ENCODE data around the gene KCTD18. TPM values are rescaled to one million over a fixed set of nuclear protein-coding genes. Genes with fewer than 3 reads are reported as not detected.

KCTD18 gene
- total RNA-seq, 1 donor from 2014 or later, result 18.5 TPM

- ChIA-PET POLR2A (interaction anchor here (1.4 kb wide), 1 partner anchor 16 kb away, joined by 4 read pairs; no protein-coding TSS in a partner anchor), CTCF (no interaction called here)
- Mint-ChIP-seq H3K27me3 (peaks cover 5% of the 10 kb centered on the region), H3K36me3 (ENCODE audit: low read depth) (peaks cover 2% of the 10 kb centered on the region), H3K27ac (no peak overlapping the region), H3K4me1 (peaks cover 14% of the 10 kb centered on the region), H3K4me3 (no peak overlapping the region), H3K9me3 (no peaks in the 10 kb centered on the region)
- intact Hi-C loops (cut with micrococcal nuclease), result loop anchor here (10.0 kb wide), 1 partner anchor 1121 kb away; the partner anchor contains the start of gene TMEM237
- no peak for DNase-seq
- TF ChIP-seq, protein P1, sequence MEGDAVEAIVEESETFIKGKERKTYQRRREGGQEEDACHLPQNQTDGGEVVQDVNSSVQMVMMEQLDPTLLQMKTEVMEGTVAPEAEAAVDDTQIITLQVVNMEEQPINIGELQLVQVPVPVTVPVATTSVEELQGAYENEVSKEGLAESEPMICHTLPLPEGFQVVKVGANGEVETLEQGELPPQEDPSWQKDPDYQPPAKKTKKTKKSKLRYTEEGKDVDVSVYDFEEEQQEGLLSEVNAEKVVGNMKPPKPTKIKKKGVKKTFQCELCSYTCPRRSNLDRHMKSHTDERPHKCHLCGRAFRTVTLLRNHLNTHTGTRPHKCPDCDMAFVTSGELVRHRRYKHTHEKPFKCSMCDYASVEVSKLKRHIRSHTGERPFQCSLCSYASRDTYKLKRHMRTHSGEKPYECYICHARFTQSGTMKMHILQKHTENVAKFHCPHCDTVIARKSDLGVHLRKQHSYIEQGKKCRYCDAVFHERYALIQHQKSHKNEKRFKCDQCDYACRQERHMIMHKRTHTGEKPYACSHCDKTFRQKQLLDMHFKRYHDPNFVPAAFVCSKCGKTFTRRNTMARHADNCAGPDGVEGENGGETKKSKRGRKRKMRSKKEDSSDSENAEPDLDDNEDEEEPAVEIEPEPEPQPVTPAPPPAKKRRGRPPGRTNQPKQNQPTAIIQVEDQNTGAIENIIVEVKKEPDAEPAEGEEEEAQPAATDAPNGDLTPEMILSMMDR (IDR thresholded peaks at IDR 0.05), result no peak
- no peak for ATAC-seq (ENCODE audit: low read depth)
Measured at GRCh38 chr2:200523604-200524003, 13.7 kb upstream of the KCTD18 start.

DNA sequence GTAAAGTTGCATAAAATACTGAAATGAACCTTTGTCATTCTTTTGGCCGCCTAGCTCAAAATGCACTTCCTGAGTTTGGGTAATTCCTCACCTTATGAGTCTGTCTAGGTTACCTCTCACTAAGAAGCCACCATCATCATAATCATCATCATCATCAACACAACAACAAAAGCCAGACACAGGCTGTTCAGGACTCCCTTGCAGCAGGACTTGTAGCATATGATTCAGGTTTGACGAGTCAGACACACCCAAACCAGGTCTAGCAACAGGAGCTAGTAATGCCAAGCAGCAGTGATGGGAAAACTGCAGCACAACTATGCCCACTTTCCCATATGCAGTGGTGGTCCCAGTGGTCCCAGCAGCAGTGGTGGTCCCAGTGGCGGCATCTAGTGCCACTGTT is 13.3 kb upstream of the KCTD18 start:
- intact Hi-C loops (cut with micrococcal nuclease), result loop anchor here (10.0 kb wide), 1 partner anchor 1122 kb away; the partner anchor contains the start of gene TMEM237
- ATAC-seq (ENCODE audit: low read depth) (no peak), DNase-seq (no peak)
- POLR2A ChIA-PET, result no interaction called here
- Mint-ChIP-seq H3K4me3 (no peak overlapping the region), H3K27me3 (peaks cover 5% of the 10 kb centered on the region), H3K36me3 (ENCODE audit: low read depth) (peaks cover 2% of the 10 kb centered on the region), H3K27ac (no peak overlapping the region), H3K4me1 (peaks cover 14% of the 10 kb centered on the region), H3K9me3 (peaks cover under 1% of the 10 kb centered on the region)
- CTCF ChIA-PET, result no interaction called here
- TF ChIP-seq, protein P1 (IDR thresholded peaks at IDR 0.05), result no peak

DNA sequence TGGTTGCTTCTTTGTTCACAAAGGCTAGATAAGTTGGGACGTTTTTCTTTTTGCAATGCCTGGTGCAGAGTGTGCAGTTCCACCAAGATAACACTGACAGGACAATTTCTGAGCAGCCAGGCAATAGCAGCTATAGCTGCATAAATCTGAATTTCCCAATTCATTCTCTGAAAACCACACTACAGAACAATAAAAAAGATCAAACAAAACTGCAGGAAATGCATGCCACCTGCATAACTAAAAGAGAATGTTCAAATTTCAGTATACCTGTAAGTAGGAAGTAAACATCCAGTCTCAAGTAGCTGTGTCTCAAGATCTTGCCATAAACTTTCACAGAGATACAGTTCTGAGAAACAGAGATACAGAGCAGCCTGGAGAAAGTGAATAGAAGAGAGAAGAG is 5.3 kb upstream of the KCTD18 start:
- POLR2A ChIA-PET, result no interaction called here
- TF ChIP-seq, protein P1 (IDR thresholded peaks at IDR 0.05), result no peak
- peaks cover 9% of the 10 kb centered on the region for H3K9me3 Mint-ChIP-seq
- CTCF ChIA-PET, result no interaction called here
- H3K4me3 Mint-ChIP-seq, result no peak overlapping the region
- DNase-seq (no peak), ATAC-seq (ENCODE audit: low read depth) (no peak)
- peaks cover 12% of the 10 kb centered on the region for H3K27me3 Mint-ChIP-seq
- intact Hi-C loops (cut with micrococcal nuclease), result no loop called here
- no peaks in the 10 kb centered on the region for H3K36me3 Mint-ChIP-seq (ENCODE audit: low read depth)
- H3K4me1 Mint-ChIP-seq, result peaks cover 6% of the 10 kb centered on the region
- no peak overlapping the region for H3K27ac Mint-ChIP-seq

DNA sequence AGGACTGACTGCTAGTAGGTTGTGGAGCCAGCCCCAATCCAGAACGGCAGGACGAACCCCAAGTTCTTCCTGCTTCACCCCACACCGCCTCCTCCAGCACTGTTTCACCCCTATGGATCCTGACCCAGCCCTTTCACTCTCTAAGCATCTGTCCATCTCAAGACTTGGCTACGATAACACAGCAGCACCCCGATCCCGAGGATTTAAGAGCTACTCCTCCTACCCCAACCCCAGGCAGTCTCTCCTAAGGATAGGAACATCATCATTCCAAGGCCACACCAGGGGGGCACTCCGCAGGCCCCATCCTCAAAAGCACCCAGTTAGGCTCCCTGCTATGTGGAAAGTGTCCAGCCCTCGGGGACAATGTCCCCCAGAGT is 645 bp downstream of the KCTD18 start:
- Mint-ChIP-seq H3K36me3 (ENCODE audit: low read depth) (peaks cover 18% of the 10 kb centered on the region), H3K27me3 (no peaks in the 10 kb centered on the region), H3K27ac (peak overlapping the region; percentile 88), H3K9me3 (no peaks in the 10 kb centered on the region), H3K4me3 (peak overlapping the region; percentile 90), H3K4me1 (peaks cover 27% of the 10 kb centered on the region)
- CTCF ChIA-PET, result interaction anchor here (0.6 to 2.9 kb wide), 5 partner anchors 13 to 60 kb away, joined by 3 to 14 read pairs (median 4); partner anchors contain the start of gene SGO2
- TF ChIP-seq, protein P1 (IDR thresholded peaks at IDR 0.05), result no peak
- intact Hi-C loops (cut with micrococcal nuclease), result loop anchor here (5.0 kb wide), 1 partner anchor 303 kb away; the partner anchor contains the start of gene BZW1
- POLR2A ChIA-PET, result interaction anchor here (1.1 to 2.5 kb wide), 6 partner anchors 13 to 554 kb away, joined by 4 to 21 read pairs (median 6); partner anchors contain the start of genes BZW1, CLK1, MAIP1 and SGO2
- ATAC-seq (ENCODE audit: low read depth) (no peak), DNase-seq (no peak)

DNA sequence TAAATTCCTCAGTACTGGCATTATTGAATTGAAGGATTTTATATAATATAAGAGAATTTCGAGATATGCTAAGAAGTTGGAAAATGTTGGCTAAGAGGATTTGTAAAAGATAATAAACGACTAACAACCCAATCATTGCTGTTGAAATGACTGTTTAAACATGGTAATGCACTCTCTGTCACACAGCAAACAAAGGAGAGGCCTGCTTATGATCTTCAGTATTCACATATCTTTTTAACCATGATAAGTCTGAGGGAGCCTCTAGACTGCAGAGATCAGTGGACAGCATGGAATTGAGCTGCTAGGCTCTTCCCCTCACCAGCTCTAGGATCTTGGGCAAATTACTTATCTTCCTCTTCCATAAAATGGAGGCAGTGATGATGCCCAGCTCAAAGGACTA is 2.7 kb downstream of the KCTD18 start:
- no peak overlapping the region for H3K27ac Mint-ChIP-seq
- TF ChIP-seq, protein P1 (IDR thresholded peaks at IDR 0.05), result no peak

More for the DNA sequence above, 2.7 kb downstream of the KCTD18 start:
- Mint-ChIP-seq H3K4me1 (peaks cover 27% of the 10 kb centered on the region), H3K36me3 (ENCODE audit: low read depth) (peaks cover 32% of the 10 kb centered on the region), H3K27me3 (no peaks in the 10 kb centered on the region), H3K4me3 (no peak overlapping the region), H3K9me3 (no peaks in the 10 kb centered on the region)
- intact Hi-C loops (cut with micrococcal nuclease), result loop anchor here (5.0 kb wide), 1 partner anchor 305 kb away; the partner anchor contains the start of gene BZW1
- no peak for DNase-seq
- ATAC-seq (ENCODE audit: low read depth), result no peak
- CTCF ChIA-PET, result interaction anchor here (1.2 kb wide), 1 partner anchor 18 kb away, joined by 3 read pairs; no protein-coding TSS in a partner anchor
- POLR2A ChIA-PET, result interaction anchor here (1.0 kb wide), 1 partner anchor 17 kb away, joined by 4 read pairs; no protein-coding TSS in a partner anchor

All from activated B cell treated with CpG ODN at 0.5 μM for 24 hours (primary cell).